HG02981 (cell line): ENCODE data around the gene HS6ST2.

ENCODE experiments used
- ATAC-seq: cut with Tn5 transposase; IDR thresholded peaks from one replicate; pipeline ENCODE4 v1.9.1; 2021; ENCODE audit warnings: mild to moderate bottlenecking, moderate library complexity; ENCODE audit not compliant: unreplicated experiment

Gene HS6ST2

GRCh38 chrX:132807411-132808030 is 150.9 kb downstream of the HS6ST2 start:
- ATAC-seq = no peak

DNA sequence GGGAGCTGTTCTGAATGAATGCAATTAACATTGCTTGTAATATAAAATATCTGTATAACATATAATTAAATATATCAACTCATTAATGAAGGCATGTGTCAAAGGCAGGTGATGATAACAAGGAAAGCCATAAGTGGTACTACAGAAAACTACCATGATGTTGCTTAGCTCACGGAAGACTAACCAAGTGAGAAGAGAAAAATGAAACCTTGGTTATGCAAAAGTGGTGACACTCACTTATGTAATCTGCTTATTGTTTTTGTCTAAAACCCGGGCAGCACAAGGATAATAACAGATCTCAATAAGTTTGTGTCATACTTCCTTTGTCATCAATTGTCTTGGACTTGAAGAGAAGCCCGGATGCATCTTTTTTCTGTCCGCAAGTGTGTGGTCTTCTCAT is 156.4 kb downstream of the HS6ST2 start:
- no peak for ATAC-seq

DNA sequence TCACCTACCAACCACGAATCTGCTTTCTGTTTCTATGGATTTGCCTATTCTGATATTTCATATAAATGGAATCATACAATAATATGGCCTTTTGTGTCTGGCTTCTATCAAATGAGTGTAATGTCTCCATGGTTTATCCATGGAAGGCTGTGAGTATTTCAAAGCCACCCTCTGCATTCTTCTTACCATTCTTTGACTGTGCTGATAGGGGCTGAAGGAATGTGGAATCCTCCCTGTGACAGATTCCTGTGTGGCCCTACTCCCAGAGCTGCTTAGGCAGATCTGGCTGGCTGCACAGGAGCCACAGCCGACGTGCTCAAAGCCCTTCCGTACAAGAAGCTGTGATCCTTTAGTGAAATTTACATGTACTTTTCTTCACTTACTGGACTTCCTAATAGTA is 163.2 kb downstream of the HS6ST2 start:
- ATAC-seq = no peak

DNA sequence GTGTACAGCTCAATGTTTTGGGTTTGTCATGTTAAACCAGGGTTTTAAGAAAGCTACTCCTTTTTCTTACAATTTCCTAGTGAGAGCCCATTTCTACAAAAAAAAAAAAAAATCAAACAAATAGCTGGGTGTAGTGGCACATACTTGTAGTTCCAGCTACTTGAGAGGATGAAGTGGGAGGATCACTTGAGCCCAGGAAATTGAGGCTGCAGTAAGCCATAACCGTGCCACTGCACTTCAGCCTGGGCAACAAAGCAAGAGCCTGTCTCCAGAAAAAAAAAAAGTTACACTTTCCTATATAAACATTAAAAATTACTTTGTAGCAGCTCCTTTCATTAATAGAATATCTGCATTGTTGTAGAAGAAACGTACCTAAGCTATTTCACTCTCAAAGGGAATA is 166.7 kb downstream of the HS6ST2 start:
- no peak for ATAC-seq

DNA sequence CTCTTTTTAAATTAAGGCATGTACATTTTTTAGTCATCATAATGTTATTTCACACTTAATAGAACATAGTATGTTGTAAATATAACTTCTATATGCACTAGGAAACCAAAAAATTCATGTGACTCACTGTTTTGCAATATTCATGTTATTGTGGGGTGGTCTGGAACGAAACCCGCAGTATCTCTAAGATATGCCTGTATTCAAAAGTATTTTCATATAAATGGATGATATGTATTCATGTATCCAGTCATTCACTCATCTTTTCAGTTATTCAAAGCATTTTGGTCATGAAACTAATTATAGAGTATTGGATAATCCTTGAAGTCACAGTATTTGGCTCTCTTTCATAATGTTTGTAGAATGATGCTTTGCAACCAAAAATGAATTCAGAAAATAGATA is 168.1 kb downstream of the HS6ST2 start:
- no peak for ATAC-seq

- no peak for ATAC-seq
Observed at GRCh38 chrX:132786217-132786616, 172.2 kb downstream of the HS6ST2 start.

DNA sequence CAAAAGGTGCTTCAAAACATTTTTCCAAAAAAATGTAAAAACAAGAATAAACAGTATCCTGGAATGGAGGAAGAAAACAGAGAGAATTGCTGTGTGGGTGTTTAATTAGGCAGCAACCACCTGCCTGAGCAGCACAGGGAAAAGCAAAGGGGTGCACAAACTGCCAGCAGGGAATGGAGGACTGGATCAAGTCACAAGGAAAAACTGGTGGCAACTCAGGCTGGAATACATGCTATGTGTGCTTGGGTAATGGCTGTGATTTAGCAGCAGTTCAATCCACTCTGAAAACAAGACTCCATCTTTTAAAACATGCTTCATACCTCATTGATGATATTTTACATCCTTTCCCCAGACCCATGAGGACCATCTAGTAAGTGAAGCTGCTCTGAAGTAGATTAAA is 179.5 kb downstream of the HS6ST2 start:
- ATAC-seq = no peak

GRCh38 chrX:132776486-132777210 is 181.8 kb downstream of the HS6ST2 start:
- ATAC-seq = no peak

DNA sequence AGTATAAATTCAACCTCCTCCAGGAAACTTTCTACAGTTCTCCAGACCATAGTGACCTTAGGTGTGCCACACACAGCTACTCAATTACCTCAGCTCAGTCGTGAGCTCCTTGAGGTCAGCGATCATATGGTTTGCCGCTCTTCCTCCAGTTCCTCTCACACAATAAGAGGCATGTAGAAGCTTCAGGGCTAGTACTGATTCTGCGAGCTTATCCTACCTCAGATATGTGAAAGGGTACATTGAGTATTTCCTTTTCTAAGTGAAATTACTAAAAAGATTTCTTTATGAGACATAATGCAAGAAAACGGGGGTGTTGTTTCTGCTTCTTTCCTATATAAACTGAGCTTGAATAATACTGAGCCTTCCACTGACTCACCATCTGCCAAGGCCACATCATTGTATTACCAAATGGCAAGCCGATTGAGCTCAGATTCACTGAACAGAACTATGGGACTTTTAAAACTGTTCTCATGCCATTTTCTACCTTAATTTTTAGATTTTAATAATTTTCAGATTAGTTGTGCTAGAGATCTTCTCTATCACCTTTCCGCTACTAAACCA is 183.1 kb downstream of the HS6ST2 start:
- no peak for ATAC-seq

GRCh38 chrX:132774010-132774714 is 184.3 kb downstream of the HS6ST2 start:
- no peak for ATAC-seq

- no peak for ATAC-seq
Observed at GRCh38 chrX:132769609-132770008, 188.8 kb downstream of the HS6ST2 start.

DNA sequence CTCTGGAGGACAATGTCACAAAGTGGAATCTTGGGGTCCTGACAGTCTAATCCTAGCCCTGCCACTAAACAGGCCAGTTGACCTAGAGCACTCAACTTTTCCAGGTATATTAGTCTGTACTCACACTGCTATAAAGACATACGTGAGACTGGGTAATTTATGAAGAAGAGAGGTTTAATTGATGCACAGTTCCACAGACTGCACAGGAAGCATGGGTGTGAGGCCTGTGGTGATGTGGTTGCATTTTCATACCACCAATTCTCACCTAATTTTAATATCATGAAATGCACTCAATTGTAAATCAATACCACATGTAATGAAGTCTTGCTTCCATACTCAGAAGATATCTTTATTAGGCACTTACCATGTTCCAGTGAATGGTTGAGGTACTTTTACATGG is 192.0 kb downstream of the HS6ST2 start:
- ATAC-seq = no peak

- no peak for ATAC-seq
Observed at GRCh38 chrX:132763528-132763927, 194.9 kb downstream of the HS6ST2 start.

- no peak for ATAC-seq
Observed at GRCh38 chrX:132758759-132759158, 199.7 kb downstream of the HS6ST2 start.

DNA sequence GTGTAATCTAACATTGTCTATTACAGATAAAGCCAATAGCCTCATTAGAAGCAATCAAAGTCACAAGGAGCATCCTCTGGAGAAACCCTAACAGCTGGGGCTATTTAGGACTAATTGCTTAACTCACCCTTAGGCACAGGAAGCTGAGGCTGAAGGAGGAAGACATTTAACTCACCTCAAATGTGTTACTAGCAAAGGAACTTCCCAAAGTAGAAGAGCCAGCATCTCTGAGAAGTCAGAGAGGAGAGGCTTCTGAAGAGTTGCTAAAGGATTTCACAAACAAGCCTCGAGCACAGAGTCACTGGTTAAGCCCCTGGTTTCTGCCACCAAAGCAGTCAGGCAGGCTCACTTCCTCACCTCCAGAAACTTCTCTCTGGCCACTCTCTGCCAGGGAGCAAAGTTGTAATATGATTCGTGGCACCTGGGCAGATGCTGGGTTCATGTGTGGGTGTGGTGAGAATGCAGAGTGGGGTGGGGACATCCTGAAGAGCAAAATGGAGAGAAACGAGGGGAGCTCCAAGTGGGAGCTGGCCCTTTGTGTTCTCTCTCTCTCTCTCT is 201.3 kb downstream of the HS6ST2 start:
- no peak for ATAC-seq

DNA sequence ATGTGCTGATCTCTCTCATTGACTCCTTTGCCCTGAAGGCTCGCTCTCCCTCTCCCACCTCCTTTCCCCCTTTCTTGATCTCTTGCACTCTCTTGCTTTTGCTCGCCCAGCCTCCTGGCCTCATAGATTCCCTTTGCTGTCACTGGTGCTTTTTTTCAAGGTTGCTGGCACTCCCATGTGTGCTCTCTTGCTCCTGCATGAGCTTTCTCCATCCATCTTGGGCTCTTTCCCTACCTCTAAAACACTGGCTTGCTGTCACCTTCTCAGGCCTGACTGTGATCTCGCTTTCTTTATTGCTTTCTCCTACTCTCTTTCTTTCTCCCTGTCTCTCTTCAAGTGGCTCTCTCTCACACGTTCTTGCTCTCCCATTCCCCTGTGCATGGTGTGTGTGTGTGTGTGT is 202.0 kb downstream of the HS6ST2 start:
- no peak for ATAC-seq

DNA sequence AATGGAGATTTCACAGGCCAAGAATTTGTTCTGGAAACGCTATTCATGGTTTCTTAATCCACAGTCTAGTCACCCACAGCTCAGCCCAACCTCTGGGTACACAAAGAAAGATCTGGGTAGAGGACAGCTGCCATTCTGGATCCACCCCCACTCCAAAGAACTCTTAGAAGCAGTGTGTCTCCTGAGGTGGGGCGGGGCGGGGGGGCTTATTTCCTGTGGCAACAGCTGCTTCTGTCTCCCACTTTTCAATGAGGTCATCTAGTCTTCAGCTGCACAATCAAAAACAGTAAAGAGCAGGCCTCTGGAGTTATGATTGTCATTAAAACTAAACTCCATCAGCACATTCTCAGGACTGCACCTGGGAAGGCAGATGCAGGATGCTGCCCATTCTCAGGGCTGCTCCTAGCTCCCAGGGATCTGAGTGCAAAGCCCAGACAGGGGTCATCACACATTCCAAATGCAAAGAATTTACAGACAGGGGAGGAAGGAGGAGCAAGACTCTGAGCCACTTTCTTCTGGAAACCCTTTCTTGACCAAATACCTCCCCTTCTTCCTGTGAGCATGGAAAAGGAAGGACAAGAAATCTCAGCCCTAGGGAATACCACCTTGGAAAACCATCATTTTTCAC is 207.3 kb downstream of the HS6ST2 start:
- no peak for ATAC-seq

DNA sequence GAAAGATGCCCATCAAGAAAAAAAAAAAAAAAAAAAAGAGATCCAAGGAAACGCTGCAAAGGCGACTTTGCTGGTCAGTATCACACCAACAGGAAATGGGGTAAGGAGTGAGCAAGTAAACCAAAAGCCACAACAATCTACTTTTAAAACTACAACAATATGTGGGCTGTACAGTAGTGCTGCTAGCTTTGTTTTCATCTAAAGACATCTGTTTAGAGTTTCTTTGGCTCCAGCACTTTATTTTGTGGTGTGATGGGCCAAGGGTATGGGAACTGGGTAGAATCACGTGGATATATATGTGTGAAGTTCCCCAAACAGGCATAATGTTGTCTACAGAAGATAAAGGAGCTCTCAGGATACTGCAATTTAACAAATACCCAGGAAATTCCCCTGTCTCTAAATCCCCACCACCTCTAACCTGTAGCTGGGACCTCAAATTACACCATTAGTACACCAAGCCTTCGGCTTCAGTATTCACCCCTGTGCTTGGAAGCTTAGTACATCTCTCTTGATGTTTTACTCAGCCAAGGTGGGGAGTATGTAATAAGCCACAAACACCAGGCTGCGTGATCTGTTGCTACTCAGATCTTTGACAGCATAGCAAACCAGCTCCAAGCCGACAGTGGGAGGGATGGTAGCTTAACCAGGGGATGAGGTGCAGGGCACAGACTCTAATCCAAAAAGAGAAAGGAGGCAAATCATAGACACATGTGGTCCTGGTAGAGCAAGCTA is 207.9 kb downstream of the HS6ST2 start:
- ATAC-seq = no peak

- ATAC-seq = no peak
Observed at GRCh38 chrX:132749406-132749805, 209.0 kb downstream of the HS6ST2 start.

DNA sequence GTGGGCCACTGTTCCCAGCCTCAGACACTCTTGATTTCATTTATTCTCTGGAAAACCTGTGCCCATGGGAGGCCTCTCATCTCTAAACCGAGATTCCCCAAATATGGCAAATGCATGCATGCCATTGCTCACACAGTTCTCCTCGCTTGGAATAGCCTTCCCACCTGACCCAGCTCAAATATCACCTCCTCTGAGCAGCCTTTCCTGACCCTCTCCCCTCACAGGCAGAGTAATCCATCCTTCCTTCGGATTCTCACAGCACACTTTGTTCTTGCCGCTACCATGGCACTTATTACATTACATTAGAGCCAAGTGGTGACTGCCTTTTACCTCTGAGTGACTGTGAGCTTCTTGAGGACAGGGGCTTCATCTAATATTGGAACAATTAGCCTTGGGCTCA is 209.5 kb downstream of the HS6ST2 start:
- ATAC-seq = no peak
